AG09309 (cell line): ENCODE measurements around the gene DDR2.

ENCODE experiments used
- DNase-seq: peaks from one replicate; pipeline ENCODE4 v3.0.0-alpha.2; 2010; ENCODE audit warnings: low read depth
- H3K4me3 ChIP-seq: 2 replicates; pipeline ENCODE4 v1.5.1; 2011; ENCODE audit warnings: mild to moderate bottlenecking, low read depth, low read length, moderate library complexity; ENCODE audit not compliant: control insufficient read depth
- TF ChIP-seq, protein P1 (sequence below): IDR thresholded peaks from 2 replicates; pipeline ENCODE4 v1.5.1; 2011; ENCODE audit warnings: mild to moderate bottlenecking, low read depth, low read length, inconsistent platforms; ENCODE audit not compliant: insufficient read depth, control insufficient read depth; ENCODE audit errors: missing control alignments

The DDR2 gene

DNA sequence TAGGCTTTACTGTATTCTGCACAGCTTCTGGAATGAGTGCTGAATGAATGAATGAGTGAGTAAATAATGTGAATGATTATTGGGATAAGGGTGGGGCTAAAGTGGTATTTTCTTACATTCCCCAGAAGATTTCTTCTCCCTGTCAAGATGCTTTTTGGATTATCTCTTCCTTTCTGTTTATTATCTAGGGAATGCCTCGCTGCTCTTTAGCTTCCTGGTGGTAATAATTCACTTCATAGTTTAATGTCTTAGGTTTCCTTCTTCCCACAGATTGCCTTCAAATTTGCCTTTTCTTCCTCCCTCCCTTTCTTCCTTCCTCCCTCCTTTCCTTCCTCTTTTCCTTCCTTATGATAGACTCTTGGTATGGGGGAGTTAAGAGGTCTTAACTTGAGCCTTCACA is 24.0 kb downstream of the DDR2 start:
- H3K4me3 ChIP-seq = no peak overlapping the region
- DNase-seq = no peak
- TF ChIP-seq, protein P1, sequence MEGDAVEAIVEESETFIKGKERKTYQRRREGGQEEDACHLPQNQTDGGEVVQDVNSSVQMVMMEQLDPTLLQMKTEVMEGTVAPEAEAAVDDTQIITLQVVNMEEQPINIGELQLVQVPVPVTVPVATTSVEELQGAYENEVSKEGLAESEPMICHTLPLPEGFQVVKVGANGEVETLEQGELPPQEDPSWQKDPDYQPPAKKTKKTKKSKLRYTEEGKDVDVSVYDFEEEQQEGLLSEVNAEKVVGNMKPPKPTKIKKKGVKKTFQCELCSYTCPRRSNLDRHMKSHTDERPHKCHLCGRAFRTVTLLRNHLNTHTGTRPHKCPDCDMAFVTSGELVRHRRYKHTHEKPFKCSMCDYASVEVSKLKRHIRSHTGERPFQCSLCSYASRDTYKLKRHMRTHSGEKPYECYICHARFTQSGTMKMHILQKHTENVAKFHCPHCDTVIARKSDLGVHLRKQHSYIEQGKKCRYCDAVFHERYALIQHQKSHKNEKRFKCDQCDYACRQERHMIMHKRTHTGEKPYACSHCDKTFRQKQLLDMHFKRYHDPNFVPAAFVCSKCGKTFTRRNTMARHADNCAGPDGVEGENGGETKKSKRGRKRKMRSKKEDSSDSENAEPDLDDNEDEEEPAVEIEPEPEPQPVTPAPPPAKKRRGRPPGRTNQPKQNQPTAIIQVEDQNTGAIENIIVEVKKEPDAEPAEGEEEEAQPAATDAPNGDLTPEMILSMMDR = no peak

DNA sequence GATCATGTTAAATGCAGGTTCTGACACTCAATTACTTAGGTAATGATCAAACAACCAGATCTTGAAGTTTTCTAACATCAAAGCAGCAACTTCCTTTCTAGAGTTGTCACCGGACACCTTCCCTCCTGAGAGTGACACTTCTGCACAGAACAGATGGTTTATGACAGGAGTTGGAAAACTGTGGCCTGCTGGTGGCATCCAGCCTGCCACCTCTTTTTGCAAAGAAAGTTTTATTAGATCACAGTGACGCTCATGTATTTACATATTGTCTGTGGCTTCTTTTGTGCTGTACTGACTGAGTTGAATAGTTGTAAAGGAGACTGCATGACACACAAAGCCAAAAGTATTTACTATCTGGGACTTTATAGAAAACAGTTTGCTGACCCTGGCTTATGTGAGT is 28.3 kb downstream of the DDR2 start:
- DNase-seq = no peak
- H3K4me3 ChIP-seq = no peak overlapping the region
- TF ChIP-seq, protein P1 = no peak

DNA sequence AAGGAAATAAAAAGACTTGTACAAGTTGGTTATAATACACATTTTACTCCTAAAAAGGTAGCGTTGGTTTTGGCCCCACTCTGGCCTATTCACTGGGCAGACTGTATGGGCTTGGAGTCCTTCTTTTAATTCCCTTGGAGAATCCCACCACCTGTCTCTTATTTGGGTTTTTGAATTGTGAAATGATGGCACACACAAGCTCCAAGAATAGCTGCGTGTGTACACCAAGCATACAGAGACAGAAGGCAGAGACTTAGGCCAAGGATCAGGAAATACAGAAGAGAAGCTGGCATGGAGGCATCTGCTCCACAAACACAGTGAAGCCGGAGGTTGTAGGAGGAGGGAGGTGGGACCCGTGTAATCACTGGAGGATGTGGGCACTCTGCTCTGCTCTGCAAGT is 29.1 kb downstream of the DDR2 start:
- TF ChIP-seq, protein P1 = no peak
- H3K4me3 ChIP-seq = no peak overlapping the region
- DNase-seq = no peak

DNA sequence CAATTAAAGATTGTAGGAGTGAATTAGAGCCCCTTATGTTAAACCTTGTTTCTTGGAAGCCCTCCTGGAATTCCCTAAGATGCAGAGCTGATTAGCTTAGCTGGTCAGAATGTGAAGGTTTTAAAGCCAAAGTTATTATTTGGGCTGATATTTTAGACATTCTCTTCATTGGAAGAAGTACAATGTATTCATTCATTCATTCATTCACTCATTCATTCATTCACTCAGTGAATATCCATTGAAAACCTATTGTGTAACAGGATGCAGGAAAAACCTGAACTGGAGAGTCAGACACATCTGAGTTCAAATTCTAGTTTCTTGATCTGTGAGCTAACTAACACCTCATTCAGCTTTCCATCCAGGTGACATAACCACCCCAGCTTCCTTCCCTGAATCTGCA is 29.7 kb downstream of the DDR2 start:
- TF ChIP-seq, protein P1 = no peak
- H3K4me3 ChIP-seq = no peak overlapping the region
- no peak for DNase-seq

DNA sequence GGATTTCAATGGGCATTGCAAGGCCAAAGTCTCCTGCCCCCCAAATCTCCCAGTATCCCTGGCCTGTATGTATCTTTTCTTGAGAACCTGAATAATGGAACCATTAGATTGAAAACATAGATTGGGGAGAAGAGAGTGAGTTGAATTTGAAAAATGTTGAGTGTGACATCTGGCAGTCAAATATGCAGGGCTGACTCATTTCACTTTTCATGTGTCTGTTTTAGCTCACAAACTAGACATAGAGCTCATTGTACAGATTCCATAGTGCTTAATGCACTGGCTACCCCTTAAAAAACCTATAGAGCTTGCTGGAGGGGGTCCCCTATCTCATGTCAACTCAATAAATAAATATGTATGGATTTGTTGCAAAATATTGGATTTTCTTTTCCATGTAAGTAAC is 30.8 kb downstream of the DDR2 start:
- TF ChIP-seq, protein P1 = no peak
- DNase-seq = no peak

DNA sequence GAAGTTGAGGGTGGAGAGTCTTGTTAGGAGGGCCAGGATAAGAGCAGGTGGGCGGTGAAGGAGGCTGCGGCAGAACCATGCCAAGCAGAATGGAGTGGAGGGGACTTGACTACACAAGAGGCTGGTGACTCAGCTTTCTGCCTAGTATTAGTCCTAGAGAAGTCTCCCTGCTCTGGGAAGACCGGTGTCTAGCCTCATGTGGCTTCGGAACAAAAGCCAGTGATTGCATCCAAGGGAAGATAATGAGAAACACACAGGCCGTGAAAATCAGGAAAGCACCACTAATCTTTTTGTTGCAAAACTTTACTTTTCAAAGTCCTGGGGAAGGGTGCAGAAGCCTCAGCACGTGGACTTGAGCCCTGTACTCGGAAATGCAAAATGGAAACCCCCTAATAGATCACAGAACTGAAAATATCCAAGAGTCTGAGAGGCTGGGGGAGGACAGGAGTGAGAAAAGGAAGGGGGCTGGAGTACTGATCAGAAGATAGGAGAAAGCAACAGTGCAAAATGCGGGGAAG is 31.4 kb downstream of the DDR2 start:
- no peak overlapping the region for H3K4me3 ChIP-seq
- TF ChIP-seq, protein P1 = no peak
- DNase-seq = peak; percentile 81

More for the DNA sequence above, 30.8 kb downstream of the DDR2 start:
- no peak overlapping the region for H3K4me3 ChIP-seq
